GM23338 (cell line): ENCODE measurements around the gene AP3D1.

Experiments used
- CREB1 ChIP-seq: fragments of 250-450 bp; sonication (Bioruptor Pico); IDR thresholded peaks from 2 replicates; pipeline ENCODE4 v1.5.0; 2020; ENCODE audit warnings: low read depth, mild to moderate bottlenecking, moderate library complexity
- EZH2 ChIP-seq: fragments of 200-600 bp; sonication (generic); IDR thresholded peaks from one replicate; pipeline ENCODE4 v1.8.0; 2017; ENCODE audit warnings: antibody characterized with exemption, mild to moderate bottlenecking, low read depth; ENCODE audit not compliant: unreplicated experiment
- EZH2phosphoT487 ChIP-seq: fragments of 200-600 bp; sonication (generic); IDR thresholded peaks from one replicate; pipeline ENCODE4 v1.8.1; 2018; ENCODE audit warnings: antibody characterized with exemption; ENCODE audit not compliant: unreplicated experiment
- JUNB ChIP-seq: IDR thresholded peaks from one replicate; pipeline ENCODE4 v1.6.1; 2016; ENCODE audit warnings: antibody characterized with exemption; ENCODE audit not compliant: unreplicated experiment
- NANOG ChIP-seq: IDR thresholded peaks from 2 replicates; pipeline ENCODE4 v1.6.1; 2016; ENCODE audit warnings: antibody characterized with exemption, borderline replicate concordance
- POLR2AphosphoS5 ChIP-seq: IDR thresholded peaks from 2 replicates; pipeline ENCODE4 v1.6.1; 2016; ENCODE audit warnings: antibody characterized with exemption, low read depth
- STAT1 ChIP-seq: IDR thresholded peaks from one replicate; pipeline ENCODE4 v1.6.1; 2016; ENCODE audit warnings: antibody characterized with exemption; ENCODE audit not compliant: unreplicated experiment
- ZNF114 ChIP-seq: fragments of 250-450 bp; sonication (Bioruptor Pico); IDR thresholded peaks from 2 replicates; pipeline ENCODE4 v1.5.0; 2020; ENCODE audit warnings: mild to moderate bottlenecking, moderate library complexity
- ZNF331 ChIP-seq: fragments of 250-450 bp; sonication (Bioruptor Pico); IDR thresholded peaks from 2 replicates; pipeline ENCODE4 v1.5.0; 2020; ENCODE audit warnings: low read depth, mild to moderate bottlenecking, moderate library complexity
- TF ChIP-seq, protein P1 (sequence below), 2 experiments: fragments of 200-600 bp in 1 of 2; sonication (generic) in 1 of 2; conservative IDR thresholded peaks; 2 replicates each; pipeline versions ENCODE4 v1.5.1 to v1.6.1; 2016 to 2017; ENCODE audit warnings: antibody characterized with exemption in 2 of 2, low read depth in 2 of 2, mild to moderate bottlenecking in 2 of 2, moderate library complexity in 1 of 2
- TF ChIP-seq, protein P2 (sequence below): IDR thresholded peaks from one replicate; pipeline ENCODE4 v1.6.1; 2018; ENCODE audit warnings: antibody characterized with exemption; ENCODE audit not compliant: unreplicated experiment
- TF ChIP-seq, protein P3 (sequence below): IDR thresholded peaks from 2 replicates; pipeline ENCODE4 v1.6.1; 2016; ENCODE audit warnings: antibody characterized with exemption
- TF ChIP-seq, protein P4 (sequence below): fragments of 250-450 bp; sonication (Bioruptor Pico); IDR thresholded peaks from 2 replicates; pipeline ENCODE4 v1.5.0; 2020; ENCODE audit warnings: mild to moderate bottlenecking, moderate library complexity

DNA sequence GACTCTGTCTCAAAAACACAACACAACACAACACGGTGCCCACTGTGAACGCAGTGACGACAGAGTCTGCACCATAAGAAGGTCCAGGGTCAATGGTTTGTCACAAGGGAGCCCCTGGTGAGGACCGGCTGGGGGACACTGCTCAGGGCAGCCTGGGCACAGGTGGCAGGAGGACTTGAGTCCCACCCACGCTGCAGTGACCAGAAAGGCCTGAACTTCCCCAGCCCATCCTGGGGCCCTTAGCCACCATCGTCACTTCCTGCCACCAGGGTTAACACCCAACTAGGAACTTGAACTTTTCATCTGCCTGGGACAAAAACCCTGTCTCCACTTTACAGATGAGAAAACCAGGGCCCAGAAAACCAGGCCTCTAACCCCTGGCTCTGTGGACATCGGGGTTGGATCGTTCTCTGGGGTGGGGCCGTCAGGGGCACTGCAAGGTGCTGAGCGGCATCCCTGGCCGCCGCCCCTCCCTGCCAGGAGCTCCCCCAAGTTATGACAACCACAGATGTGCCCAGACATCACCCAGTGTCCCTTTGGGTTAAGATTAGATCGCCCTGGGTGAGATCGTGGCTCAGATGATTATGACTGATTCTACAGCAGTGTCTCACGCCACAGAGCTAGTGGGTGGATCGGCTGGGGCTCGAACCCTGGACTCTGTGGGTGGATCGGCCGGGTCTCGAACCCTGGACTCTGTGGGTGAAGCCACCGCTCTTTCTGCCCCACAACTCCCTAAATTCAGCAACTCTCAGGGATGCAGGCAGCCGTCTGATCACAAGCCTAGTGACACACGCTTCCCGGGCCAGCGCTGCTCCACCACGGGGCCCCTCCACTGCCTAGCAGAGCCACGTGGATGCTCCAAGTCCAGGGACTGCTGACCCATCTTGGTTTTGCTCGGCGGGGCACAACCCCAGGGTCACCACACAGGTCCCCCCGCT lies 69.2 kb downstream of the AP3D1 start:
- TF ChIP-seq, protein P1, sequence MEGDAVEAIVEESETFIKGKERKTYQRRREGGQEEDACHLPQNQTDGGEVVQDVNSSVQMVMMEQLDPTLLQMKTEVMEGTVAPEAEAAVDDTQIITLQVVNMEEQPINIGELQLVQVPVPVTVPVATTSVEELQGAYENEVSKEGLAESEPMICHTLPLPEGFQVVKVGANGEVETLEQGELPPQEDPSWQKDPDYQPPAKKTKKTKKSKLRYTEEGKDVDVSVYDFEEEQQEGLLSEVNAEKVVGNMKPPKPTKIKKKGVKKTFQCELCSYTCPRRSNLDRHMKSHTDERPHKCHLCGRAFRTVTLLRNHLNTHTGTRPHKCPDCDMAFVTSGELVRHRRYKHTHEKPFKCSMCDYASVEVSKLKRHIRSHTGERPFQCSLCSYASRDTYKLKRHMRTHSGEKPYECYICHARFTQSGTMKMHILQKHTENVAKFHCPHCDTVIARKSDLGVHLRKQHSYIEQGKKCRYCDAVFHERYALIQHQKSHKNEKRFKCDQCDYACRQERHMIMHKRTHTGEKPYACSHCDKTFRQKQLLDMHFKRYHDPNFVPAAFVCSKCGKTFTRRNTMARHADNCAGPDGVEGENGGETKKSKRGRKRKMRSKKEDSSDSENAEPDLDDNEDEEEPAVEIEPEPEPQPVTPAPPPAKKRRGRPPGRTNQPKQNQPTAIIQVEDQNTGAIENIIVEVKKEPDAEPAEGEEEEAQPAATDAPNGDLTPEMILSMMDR (conservative IDR thresholded peaks at IDR 0.05; ENCODE audit: low read depth in 2 of 2) = no peak
- no peak for TF ChIP-seq POLR2AphosphoS5
- no peak for TF ChIP-seq JUNB
- no peak for TF ChIP-seq EZH2phosphoT487
- TF ChIP-seq, protein P2, sequence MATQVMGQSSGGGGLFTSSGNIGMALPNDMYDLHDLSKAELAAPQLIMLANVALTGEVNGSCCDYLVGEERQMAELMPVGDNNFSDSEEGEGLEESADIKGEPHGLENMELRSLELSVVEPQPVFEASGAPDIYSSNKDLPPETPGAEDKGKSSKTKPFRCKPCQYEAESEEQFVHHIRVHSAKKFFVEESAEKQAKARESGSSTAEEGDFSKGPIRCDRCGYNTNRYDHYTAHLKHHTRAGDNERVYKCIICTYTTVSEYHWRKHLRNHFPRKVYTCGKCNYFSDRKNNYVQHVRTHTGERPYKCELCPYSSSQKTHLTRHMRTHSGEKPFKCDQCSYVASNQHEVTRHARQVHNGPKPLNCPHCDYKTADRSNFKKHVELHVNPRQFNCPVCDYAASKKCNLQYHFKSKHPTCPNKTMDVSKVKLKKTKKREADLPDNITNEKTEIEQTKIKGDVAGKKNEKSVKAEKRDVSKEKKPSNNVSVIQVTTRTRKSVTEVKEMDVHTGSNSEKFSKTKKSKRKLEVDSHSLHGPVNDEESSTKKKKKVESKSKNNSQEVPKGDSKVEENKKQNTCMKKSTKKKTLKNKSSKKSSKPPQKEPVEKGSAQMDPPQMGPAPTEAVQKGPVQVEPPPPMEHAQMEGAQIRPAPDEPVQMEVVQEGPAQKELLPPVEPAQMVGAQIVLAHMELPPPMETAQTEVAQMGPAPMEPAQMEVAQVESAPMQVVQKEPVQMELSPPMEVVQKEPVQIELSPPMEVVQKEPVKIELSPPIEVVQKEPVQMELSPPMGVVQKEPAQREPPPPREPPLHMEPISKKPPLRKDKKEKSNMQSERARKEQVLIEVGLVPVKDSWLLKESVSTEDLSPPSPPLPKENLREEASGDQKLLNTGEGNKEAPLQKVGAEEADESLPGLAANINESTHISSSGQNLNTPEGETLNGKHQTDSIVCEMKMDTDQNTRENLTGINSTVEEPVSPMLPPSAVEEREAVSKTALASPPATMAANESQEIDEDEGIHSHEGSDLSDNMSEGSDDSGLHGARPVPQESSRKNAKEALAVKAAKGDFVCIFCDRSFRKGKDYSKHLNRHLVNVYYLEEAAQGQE = no peak
- TF ChIP-seq ZNF114 (CRISPR knock-in tag) = no peak
- TF ChIP-seq STAT1 = no peak
- TF ChIP-seq CREB1 (CRISPR knock-in tag) = no peak
- no peak for TF ChIP-seq EZH2
- TF ChIP-seq, protein P3, sequence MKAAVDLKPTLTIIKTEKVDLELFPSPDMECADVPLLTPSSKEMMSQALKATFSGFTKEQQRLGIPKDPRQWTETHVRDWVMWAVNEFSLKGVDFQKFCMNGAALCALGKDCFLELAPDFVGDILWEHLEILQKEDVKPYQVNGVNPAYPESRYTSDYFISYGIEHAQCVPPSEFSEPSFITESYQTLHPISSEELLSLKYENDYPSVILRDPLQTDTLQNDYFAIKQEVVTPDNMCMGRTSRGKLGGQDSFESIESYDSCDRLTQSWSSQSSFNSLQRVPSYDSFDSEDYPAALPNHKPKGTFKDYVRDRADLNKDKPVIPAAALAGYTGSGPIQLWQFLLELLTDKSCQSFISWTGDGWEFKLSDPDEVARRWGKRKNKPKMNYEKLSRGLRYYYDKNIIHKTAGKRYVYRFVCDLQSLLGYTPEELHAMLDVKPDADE = no peak
- TF ChIP-seq ZNF331 (CRISPR knock-in tag) = no peak
- TF ChIP-seq, protein P4, sequence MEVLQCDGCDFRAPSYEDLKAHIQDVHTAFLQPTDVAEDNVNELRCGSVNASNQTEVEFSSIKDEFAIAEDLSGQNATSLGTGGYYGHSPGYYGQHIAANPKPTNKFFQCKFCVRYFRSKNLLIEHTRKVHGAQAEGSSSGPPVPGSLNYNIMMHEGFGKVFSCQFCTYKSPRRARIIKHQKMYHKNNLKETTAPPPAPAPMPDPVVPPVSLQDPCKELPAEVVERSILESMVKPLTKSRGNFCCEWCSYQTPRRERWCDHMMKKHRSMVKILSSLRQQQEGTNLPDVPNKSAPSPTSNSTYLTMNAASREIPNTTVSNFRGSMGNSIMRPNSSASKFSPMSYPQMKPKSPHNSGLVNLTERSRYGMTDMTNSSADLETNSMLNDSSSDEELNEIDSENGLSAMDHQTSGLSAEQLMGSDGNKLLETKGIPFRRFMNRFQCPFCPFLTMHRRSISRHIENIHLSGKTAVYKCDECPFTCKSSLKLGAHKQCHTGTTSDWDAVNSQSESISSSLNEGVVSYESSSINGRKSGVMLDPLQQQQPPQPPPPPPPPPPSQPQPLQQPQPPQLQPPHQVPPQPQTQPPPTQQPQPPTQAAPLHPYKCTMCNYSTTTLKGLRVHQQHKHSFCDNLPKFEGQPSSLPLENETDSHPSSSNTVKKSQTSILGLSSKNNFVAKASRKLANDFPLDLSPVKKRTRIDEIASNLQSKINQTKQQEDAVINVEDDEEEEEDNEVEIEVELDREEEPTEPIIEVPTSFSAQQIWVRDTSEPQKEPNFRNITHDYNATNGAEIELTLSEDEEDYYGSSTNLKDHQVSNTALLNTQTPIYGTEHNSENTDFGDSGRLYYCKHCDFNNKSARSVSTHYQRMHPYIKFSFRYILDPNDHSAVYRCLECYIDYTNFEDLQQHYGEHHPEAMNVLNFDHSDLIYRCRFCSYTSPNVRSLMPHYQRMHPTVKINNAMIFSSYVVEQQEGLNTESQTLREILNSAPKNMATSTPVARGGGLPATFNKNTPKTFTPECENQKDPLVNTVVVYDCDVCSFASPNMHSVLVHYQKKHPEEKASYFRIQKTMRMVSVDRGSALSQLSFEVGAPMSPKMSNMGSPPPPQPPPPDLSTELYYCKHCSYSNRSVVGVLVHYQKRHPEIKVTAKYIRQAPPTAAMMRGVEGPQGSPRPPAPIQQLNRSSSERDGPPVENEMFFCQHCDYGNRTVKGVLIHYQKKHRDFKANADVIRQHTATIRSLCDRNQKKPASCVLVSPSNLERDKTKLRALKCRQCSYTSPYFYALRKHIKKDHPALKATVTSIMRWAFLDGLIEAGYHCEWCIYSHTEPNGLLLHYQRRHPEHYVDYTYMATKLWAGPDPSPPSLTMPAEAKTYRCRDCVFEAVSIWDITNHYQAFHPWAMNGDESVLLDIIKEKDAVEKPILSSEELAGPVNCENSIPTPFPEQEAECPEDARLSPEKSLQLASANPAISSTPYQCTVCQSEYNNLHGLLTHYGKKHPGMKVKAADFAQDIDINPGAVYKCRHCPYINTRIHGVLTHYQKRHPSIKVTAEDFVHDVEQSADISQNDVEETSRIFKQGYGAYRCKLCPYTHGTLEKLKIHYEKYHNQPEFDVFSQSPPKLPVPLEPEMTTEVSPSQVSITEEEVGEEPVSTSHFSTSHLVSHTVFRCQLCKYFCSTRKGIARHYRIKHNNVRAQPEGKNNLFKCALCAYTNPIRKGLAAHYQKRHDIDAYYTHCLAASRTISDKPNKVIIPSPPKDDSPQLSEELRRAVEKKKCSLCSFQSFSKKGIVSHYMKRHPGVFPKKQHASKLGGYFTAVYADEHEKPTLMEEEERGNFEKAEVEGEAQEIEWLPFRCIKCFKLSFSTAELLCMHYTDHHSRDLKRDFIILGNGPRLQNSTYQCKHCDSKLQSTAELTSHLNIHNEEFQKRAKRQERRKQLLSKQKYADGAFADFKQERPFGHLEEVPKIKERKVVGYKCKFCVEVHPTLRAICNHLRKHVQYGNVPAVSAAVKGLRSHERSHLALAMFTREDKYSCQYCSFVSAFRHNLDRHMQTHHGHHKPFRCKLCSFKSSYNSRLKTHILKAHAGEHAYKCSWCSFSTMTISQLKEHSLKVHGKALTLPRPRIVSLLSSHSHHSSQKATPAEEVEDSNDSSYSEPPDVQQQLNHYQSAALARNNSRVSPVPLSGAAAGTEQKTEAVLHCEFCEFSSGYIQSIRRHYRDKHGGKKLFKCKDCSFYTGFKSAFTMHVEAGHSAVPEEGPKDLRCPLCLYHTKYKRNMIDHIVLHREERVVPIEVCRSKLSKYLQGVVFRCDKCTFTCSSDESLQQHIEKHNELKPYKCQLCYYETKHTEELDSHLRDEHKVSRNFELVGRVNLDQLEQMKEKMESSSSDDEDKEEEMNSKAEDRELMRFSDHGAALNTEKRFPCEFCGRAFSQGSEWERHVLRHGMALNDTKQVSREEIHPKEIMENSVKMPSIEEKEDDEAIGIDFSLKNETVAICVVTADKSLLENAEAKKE (CRISPR knock-in tag) = no peak
- no peak for TF ChIP-seq NANOG
